ENCODE results near the gene VSIR.

Gene VSIR

DNA sequence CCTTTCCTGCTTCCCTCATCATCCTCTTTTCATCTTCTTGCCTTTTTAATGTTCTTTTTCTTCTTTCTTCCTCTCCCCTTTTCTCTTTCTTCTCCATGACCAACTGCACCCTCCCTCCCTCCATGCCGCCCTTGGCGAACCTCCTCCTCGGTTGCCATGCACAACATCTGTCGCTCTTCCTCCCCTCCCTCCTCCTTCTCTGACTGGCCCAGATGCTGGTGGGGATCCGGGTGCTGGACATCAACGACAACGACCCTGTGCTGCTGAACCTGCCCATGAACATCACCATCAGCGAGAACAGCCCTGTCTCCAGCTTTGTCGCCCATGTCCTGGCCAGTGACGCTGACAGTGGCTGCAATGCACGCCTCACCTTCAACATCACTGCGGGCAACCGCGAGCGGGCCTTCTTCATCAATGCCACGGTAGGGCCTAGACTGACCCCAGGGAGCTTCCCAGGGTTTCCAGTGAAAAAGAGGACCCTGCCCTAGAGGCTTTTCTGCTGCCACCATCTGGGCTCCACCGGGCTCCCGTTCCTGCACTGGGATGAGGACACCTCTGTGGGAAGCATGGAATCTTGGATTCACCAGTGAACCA is 11.5 kb upstream of the VSIR start:
- TF ChIP-seq FOXM1 (IDR thresholded peaks at IDR 0.05; ENCODE audit: borderline replicate concordance, low read depth) (no peak), RAD21 (IDR thresholded peaks at IDR 0.05; ENCODE audit: low read depth) (no peak), CEBPB (IDR thresholded peaks at IDR 0.05) (no peak), USF1 (IDR thresholded peaks at IDR 0.05) (no peak), REST (IDR thresholded peaks at IDR 0.05; ENCODE audit: low read depth) (no peak), EP300 (IDR thresholded peaks at IDR 0.05; ENCODE audit: borderline replicate concordance) (no peak), CREB1 (IDR thresholded peaks at IDR 0.05; ENCODE audit: low read depth) (no peak), TCF12 (IDR thresholded peaks at IDR 0.05; ENCODE audit: low read depth) (no peak), ZBTB7A (IDR thresholded peaks at IDR 0.05; ENCODE audit: low read depth) (no peak), EGR1 (IDR thresholded peaks at IDR 0.05) (no peak), YY1 (IDR thresholded peaks at IDR 0.05; ENCODE audit: low read depth) (no peak), NFIC (IDR thresholded peaks at IDR 0.05) (no peak), TAF1 (IDR thresholded peaks at IDR 0.05; ENCODE audit: low read depth) (no peak), TEAD4 (IDR thresholded peaks at IDR 0.05) (no peak)
- TF ChIP-seq, protein P1, sequence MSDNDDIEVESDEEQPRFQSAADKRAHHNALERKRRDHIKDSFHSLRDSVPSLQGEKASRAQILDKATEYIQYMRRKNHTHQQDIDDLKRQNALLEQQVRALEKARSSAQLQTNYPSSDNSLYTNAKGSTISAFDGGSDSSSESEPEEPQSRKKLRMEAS (IDR thresholded peaks at IDR 0.05), result no peak

DNA sequence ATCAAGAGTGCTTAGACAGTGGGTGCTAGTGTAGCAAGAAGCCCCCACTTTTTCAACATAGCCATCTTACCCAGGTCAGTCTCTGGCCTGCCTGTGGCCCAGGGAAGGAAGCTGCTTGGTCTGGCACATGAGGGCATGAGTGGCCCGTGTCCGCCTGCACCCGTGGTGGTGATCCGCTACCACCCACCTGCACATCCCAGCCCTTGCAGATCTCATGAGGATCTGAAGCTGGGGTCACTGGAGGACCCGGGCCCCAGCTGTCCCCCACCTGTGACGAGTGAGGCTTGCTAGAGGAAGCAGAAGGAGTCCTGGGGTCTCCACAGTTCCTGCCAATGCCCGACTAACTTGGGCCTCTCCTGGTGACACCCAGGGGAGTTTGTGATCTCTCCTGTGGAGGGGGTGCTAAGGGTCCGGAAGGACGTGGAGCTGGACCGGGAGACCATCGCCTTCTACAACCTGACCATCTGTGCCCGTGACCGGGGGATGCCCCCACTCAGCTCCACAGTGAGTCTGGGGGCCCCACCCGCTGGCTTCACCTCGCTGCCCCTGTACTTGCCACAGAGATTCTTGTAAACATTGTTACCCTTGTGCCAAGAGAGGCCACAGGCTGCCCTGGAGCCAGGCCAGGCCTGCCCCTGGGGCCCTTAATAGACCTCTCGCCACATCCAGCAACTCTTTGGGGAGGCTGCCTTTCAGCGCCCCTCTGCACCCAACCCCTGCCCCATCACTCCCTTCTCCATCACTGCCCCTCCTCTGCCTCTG is 10.8 kb upstream of the VSIR start:
- no peak for TF ChIP-seq YY1 (IDR thresholded peaks at IDR 0.05; ENCODE audit: low read depth)
- TF ChIP-seq TEAD4 (IDR thresholded peaks at IDR 0.05), result no peak
- TF ChIP-seq TCF12 (IDR thresholded peaks at IDR 0.05; ENCODE audit: low read depth), result no peak
- TF ChIP-seq ZBTB7A (IDR thresholded peaks at IDR 0.05; ENCODE audit: low read depth), result no peak
- no peak for TF ChIP-seq RAD21 (IDR thresholded peaks at IDR 0.05; ENCODE audit: low read depth)

- TF ChIP-seq, protein P1 (IDR thresholded peaks at IDR 0.05), result no peak
- no peak for TF ChIP-seq REST (IDR thresholded peaks at IDR 0.05; ENCODE audit: low read depth)
- no peak for TF ChIP-seq TEAD4 (IDR thresholded peaks at IDR 0.05)
- TF ChIP-seq TCF12 (IDR thresholded peaks at IDR 0.05; ENCODE audit: low read depth), result no peak
- no peak for TF ChIP-seq YY1 (IDR thresholded peaks at IDR 0.05; ENCODE audit: low read depth)
- no peak for TF ChIP-seq CEBPB (IDR thresholded peaks at IDR 0.05)
- TF ChIP-seq ZBTB7A (IDR thresholded peaks at IDR 0.05; ENCODE audit: low read depth), result no peak
- TF ChIP-seq CREB1 (IDR thresholded peaks at IDR 0.05; ENCODE audit: low read depth), result no peak
- TF ChIP-seq FOXM1 (IDR thresholded peaks at IDR 0.05; ENCODE audit: borderline replicate concordance, low read depth), result no peak
- no peak for TF ChIP-seq RAD21 (IDR thresholded peaks at IDR 0.05; ENCODE audit: low read depth)
- TF ChIP-seq EP300 (IDR thresholded peaks at IDR 0.05; ENCODE audit: borderline replicate concordance), result no peak
- TF ChIP-seq EGR1 (IDR thresholded peaks at IDR 0.05), result no peak
Measured at GRCh38 chr10:71782917-71783490, 9.7 kb upstream of the VSIR start.

DNA sequence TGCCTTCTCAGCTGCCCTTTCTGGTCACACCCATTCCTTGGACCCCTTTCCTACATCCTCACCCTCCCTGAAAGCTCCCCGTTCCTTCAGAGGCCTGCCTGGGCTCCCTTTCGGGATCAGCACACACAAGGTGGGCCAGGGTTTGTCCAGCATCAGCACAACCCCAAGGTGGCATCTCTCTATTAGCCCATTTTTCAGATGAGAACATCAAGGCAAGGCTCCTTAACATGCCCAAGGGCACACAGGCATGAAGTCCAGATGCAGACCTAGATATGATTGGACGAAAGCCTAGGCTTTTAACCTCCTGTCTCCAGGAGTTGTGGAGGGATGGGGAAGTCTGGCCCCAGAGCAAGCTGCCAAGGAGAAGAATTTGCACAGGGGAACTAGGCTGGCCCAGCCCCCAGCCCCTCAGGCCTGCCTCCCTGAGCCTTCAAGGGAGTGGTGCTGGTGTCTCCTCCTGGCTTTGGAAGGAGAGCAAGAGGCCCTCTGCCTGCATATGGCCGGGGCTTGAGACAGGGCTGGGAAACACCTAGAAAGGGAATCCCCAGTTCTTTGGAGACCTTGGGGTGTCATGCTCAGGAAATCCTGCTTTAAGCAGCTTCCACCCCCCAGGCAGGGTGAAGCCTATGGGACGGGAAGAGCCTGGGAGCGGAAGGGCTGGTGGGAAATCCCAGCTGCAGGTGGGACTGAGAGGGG is 9.0 kb upstream of the VSIR start:
- no peak for TF ChIP-seq REST (IDR thresholded peaks at IDR 0.05; ENCODE audit: low read depth)

All from Ishikawa (cell line).